Fibroblast of the conjunctiva (primary cell): Measurements from ENCODE around the gene MYH1.

Experiments used
- DNase-seq: peaks from one replicate; pipeline ENCODE4 v3.0.0-alpha.2; 2010; ENCODE audit warnings: low read depth

MYH1 gene

GRCh38 chr17:10482252-10482651 is 36.1 kb downstream of the MYH1 start:
- DNase-seq = no peak

GRCh38 chr17:10477701-10478100 is 40.6 kb downstream of the MYH1 start:
- DNase-seq = no peak

- DNase-seq = no peak
Observed at GRCh38 chr17:10474536-10474935, 43.8 kb downstream of the MYH1 start.

- no peak for DNase-seq
Observed at GRCh38 chr17:10471858-10472257, 46.5 kb downstream of the MYH1 start.

DNA sequence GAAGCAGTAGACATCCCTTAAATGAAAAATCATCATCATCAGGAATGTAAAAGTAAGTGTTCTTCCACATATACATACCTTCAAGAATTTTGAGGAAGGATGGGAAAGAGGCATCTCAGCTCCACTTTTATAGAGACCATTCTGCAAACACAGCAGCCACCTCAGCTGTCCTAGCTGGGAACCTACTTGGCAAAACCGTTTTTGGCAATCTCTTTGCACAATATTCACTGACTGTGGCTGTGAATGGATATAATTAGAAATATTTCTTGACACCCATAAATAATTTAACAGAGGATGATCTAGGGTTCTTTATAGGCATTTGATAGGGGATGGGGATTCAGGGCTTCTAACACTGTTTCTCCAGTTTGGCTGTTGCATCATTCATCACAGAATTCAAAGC is 48.9 kb downstream of the MYH1 start, which contains the start of gene MYH4:
Gene MYH4, minus strand, starts transcription at position 101 of the 400 bp plus-strand sequence. CDS start 2,814 bp downstream, outside the sequence.
- no peak for DNase-seq

DNA sequence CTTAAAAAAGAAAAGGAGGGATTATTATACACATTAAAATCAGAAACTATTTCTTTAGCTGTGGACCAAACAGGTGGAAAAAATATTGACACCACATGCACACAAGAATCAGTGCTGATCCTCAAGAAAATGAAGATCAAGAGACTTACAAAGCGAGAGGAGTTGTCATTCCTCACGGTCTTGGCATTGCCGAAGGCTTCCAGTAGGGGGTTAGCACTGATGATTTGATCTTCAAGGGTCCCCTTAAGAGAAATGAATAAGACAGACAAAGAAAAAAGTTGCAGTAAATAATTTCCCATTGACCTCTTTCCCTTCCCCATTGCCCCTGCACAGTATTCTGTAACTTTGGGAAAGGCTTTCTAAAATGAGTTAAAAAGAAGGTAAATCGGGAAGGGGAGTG is 54.9 kb downstream of the MYH1 start:
- DNase-seq = no peak

DNA sequence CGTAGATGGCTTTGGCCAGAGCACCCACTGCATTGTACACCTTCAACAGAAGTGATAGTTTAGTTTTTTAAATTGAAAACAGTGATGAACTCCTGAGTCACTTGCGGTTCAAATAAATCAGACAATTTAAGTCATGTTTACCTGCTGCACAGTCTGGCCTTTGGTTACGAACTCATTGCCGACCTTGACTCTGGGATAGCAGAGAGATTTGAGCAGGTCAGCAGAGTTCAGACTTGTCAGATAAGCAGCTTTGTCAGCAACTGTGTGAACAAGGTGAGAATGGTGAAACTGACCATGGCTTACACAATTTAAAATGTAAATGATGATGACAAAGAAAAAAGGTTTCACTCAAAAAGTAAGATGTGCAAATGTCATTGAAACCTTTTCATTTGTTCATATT is 58.3 kb downstream of the MYH1 start:
- DNase-seq = no peak

DNA sequence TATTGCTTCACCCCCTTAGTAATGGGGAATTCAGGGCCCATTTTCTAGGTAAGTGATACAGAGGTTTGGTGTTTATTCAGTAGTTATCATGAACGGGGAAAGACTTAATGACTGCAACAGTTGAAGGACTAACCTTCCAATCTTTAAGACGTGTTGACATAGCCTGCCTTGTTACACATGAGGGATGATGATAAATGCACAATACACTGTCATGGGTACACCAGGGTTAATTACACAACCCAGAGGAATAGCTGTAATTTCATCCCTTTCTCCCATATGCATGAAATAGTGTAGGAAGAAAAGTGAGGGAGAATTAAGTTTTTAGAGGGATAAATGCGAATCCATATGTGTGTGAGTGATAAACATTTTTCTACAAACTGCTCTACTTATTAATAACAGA is 59.6 kb downstream of the MYH1 start:
- no peak for DNase-seq

DNA sequence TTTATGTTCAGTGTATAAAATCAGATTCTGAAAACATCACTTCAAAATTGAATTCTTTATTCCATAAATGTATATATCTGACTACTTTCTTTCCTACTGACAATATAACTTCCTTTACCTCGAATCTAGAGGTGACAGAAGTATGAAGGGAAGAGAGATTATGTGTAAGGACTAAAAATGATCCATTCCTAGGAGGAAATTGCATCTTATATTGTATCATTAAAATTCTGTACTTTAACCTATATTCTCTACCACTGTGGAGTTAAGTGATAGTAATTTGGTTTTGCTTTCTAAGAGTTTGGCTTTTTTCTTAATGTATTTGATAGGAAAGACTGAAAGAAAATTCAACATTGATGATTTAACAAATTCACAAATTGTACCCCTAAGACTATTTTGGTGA is 60.4 kb downstream of the MYH1 start:
- DNase-seq = no peak

GRCh38 chr17:10447026-10447931 is 71.1 kb downstream of the MYH1 start:
- DNase-seq = no peak
